NT2/D1 (cell line): ENCODE results near the gene SLC30A10.

ENCODE experiments used
- YY1 ChIP-seq: IDR thresholded peaks from 2 replicates; pipeline ENCODE4 v1.6.1; 2011; ENCODE audit not compliant: insufficient read length, insufficient read depth
- ZNF274 ChIP-seq: IDR thresholded peaks from 2 replicates; pipeline ENCODE4 v1.6.1; 2011; ENCODE audit warnings: mild to moderate bottlenecking, low read depth, low read length

GRCh38 chr1:219927298-219927955 is 930 bp downstream of the SLC30A10 start:
- TF ChIP-seq ZNF274 (no peak), YY1 (no peak)
